Stimulated activated CD8-positive, alpha-beta memory T cell treated with anti-CD3 and anti-CD28 coated beads, Interleukin-2, amount 100 ng/mL, for 1 hour (primary cell): ENCODE results near the gene PAPPA2.
"Not testable (repeated sequence)": the region's sequence is repeated elsewhere in the genome, so short reads cannot be mapped to it uniquely, and the experiment has no call there.

Experiments used
- DNase-seq, 2 donors: peaks; one replicate each; pipeline ENCODE4 v3.0.0-alpha.2; 2020; ENCODE audit warnings: low read depth in 2 of 2

Gene PAPPA2

GRCh38 chr1:176603696-176604095 lies 140.7 kb downstream of the PAPPA2 start:
- DNase-seq: no peak

GRCh38 chr1:176604461-176604860 lies 141.5 kb downstream of the PAPPA2 start:
- no peak for DNase-seq

GRCh38 chr1:176605176-176605575 lies 142.2 kb downstream of the PAPPA2 start:
- no peak for DNase-seq

- no peak for DNase-seq
Observed at GRCh38 chr1:176609556-176610408, 146.8 kb downstream of the PAPPA2 start.

- no peak for DNase-seq
Observed at GRCh38 chr1:176612791-176613190, 149.8 kb downstream of the PAPPA2 start.

- no peak for DNase-seq
Observed at GRCh38 chr1:176617881-176618280, 154.9 kb downstream of the PAPPA2 start.

GRCh38 chr1:176619261-176619660 lies 156.3 kb downstream of the PAPPA2 start:
- no peak for DNase-seq

- no peak for DNase-seq
Observed at GRCh38 chr1:176625365-176625764, 162.4 kb downstream of the PAPPA2 start.

GRCh38 chr1:176626572-176627061 lies 163.6 kb downstream of the PAPPA2 start:
- no peak for DNase-seq

GRCh38 chr1:176628775-176629174 lies 165.8 kb downstream of the PAPPA2 start:
- DNase-seq: no peak

- not testable (repeated sequence) for DNase-seq
Observed at GRCh38 chr1:176634733-176635132, 171.8 kb downstream of the PAPPA2 start.

GRCh38 chr1:176638713-176639526 lies 175.9 kb downstream of the PAPPA2 start:
- DNase-seq: no peak

GRCh38 chr1:176643536-176643935 lies 180.6 kb downstream of the PAPPA2 start:
- DNase-seq: no peak

GRCh38 chr1:176648556-176648955 lies 185.6 kb downstream of the PAPPA2 start:
- DNase-seq: no peak

GRCh38 chr1:176656257-176656995 lies 193.5 kb downstream of the PAPPA2 start:
- no peak for DNase-seq

- no peak for DNase-seq
Observed at GRCh38 chr1:176669782-176670181, 206.8 kb downstream of the PAPPA2 start.

- no peak for DNase-seq
Observed at GRCh38 chr1:176670853-176671252, 207.9 kb downstream of the PAPPA2 start.

- DNase-seq: no peak
Observed at GRCh38 chr1:176682830-176683535, 220.0 kb downstream of the PAPPA2 start.

- DNase-seq: no peak
Observed at GRCh38 chr1:176691251-176692228, 228.6 kb downstream of the PAPPA2 start.

- no peak for DNase-seq
Observed at GRCh38 chr1:176692431-176692830, 229.5 kb downstream of the PAPPA2 start.
